Fibroblast of peridontal ligament (primary cell): ENCODE measurements around the gene SKA2.
"Not testable (repeated sequence)": the region's sequence is repeated elsewhere in the genome, so short reads cannot be mapped to it uniquely, and the experiment has no call there.

ENCODE experiments used
- DNase-seq: peaks from one replicate; pipeline ENCODE4 v3.0.0-alpha.2; 2010; ENCODE audit errors: extremely low read depth

The SKA2 gene

GRCh38 chr17:59154721-59155438, at the start of gene SKA2:
Gene SKA2 (minus strand): TSS chr17:59155186. CDS start chr17:59155163, 23 bp downstream.
- no peak for DNase-seq

GRCh38 chr17:59202320-59202719, 47.3 kb upstream of the SKA2 start:
- DNase-seq, result no peak

GRCh38 chr17:59199398-59199797, 44.4 kb upstream of the SKA2 start:
- no peak for DNase-seq

GRCh38 chr17:59193336-59193862, 38.4 kb upstream of the SKA2 start:
- no peak for DNase-seq

- DNase-seq, result no peak
These were observed 35.8 kb upstream of the SKA2 start for GRCh38 chr17:59190806-59191205.

- DNase-seq, result peak; percentile 6
These were observed 31.9 kb upstream of the SKA2 start for GRCh38 chr17:59186850-59187249.

- no peak for DNase-seq
These were observed 31.0 kb upstream of the SKA2 start for GRCh38 chr17:59185997-59186396.

GRCh38 chr17:59181481-59181880, 26.5 kb upstream of the SKA2 start:
- DNase-seq, result no peak

GRCh38 chr17:59180626-59181025, 25.6 kb upstream of the SKA2 start:
- no peak for DNase-seq

GRCh38 chr17:59179601-59180000, 24.6 kb upstream of the SKA2 start:
- DNase-seq, result not testable (repeated sequence)

GRCh38 chr17:59178266-59178985, 23.4 kb upstream of the SKA2 start:
- no peak for DNase-seq

- DNase-seq, result no peak
These were observed 20.1 kb upstream of the SKA2 start for GRCh38 chr17:59175076-59175475.

GRCh38 chr17:59174671-59175070, 19.7 kb upstream of the SKA2 start:
- DNase-seq, result no peak

- DNase-seq, result no peak
These were observed 17.5 kb upstream of the SKA2 start for GRCh38 chr17:59172436-59173004.

- DNase-seq, result peak; percentile 6
These were observed 12.6 kb upstream of the SKA2 start for GRCh38 chr17:59167571-59168001.

GRCh38 chr17:59165933-59166342, 11.0 kb upstream of the SKA2 start:
- peak; percentile 71 for DNase-seq

GRCh38 chr17:59161477-59161876, 6.5 kb upstream of the SKA2 start:
- no peak for DNase-seq

- peak; percentile 41 for DNase-seq
These were observed 5.4 kb upstream of the SKA2 start for GRCh38 chr17:59160157-59161025.

- peak; percentile 100 for DNase-seq
These were observed 622 bp upstream of the SKA2 start, which contains the start of gene PRR11 for GRCh38 chr17:59155439-59156177. Gene PRR11 (plus strand): TSS chr17:59155746. CDS start chr17:59169753, 14,007 bp downstream.

- no peak for DNase-seq
These were observed 680 bp downstream of the SKA2 start for GRCh38 chr17:59154292-59154720.

GRCh38 chr17:59152925-59153324, 2.1 kb downstream of the SKA2 start:
- no peak for DNase-seq
